HG02588 (cell line): Measurements from ENCODE around the gene LIMCH1.

Experiments used
- ATAC-seq: cut with Tn5 transposase; IDR thresholded peaks from one replicate; pipeline ENCODE4 v1.9.1; 2021; ENCODE audit warnings: mild to moderate bottlenecking, moderate library complexity; ENCODE audit not compliant: unreplicated experiment

The LIMCH1 gene

GRCh38 chr4:41559940-41560516, 22.1 kb downstream of the LIMCH1 start:
- no peak for ATAC-seq

GRCh38 chr4:41561244-41561643, 23.3 kb downstream of the LIMCH1 start:
- no peak for ATAC-seq

- no peak for ATAC-seq
These were observed 29.2 kb downstream of the LIMCH1 start for GRCh38 chr4:41567186-41567585.

GRCh38 chr4:41568363-41568762, 30.4 kb downstream of the LIMCH1 start:
- ATAC-seq: no peak

GRCh38 chr4:41569961-41570360, 32.0 kb downstream of the LIMCH1 start:
- no peak for ATAC-seq

GRCh38 chr4:41571422-41571821, 33.5 kb downstream of the LIMCH1 start:
- ATAC-seq: no peak

- ATAC-seq: no peak
These were observed 34.6 kb downstream of the LIMCH1 start for GRCh38 chr4:41572516-41572915.

GRCh38 chr4:41572956-41573355, 35.0 kb downstream of the LIMCH1 start:
- ATAC-seq: no peak

- no peak for ATAC-seq
These were observed 35.6 kb downstream of the LIMCH1 start for GRCh38 chr4:41573502-41574001.

GRCh38 chr4:41575207-41575606, 37.2 kb downstream of the LIMCH1 start:
- ATAC-seq: no peak

- no peak for ATAC-seq
These were observed 37.7 kb downstream of the LIMCH1 start for GRCh38 chr4:41575665-41576064.

GRCh38 chr4:41579043-41579442, 41.1 kb downstream of the LIMCH1 start:
- no peak for ATAC-seq

- ATAC-seq: no peak
These were observed 41.6 kb downstream of the LIMCH1 start for GRCh38 chr4:41579526-41579925.

GRCh38 chr4:41580007-41580406, 42.0 kb downstream of the LIMCH1 start:
- ATAC-seq: no peak

- no peak for ATAC-seq
These were observed 48.8 kb downstream of the LIMCH1 start for GRCh38 chr4:41586675-41587225.

GRCh38 chr4:41587286-41587685, 49.3 kb downstream of the LIMCH1 start:
- ATAC-seq: no peak

- no peak for ATAC-seq
These were observed 52.6 kb downstream of the LIMCH1 start for GRCh38 chr4:41590591-41590990.

GRCh38 chr4:41594432-41594831, 56.5 kb downstream of the LIMCH1 start:
- no peak for ATAC-seq

GRCh38 chr4:41597494-41597893, 59.5 kb downstream of the LIMCH1 start:
- ATAC-seq: no peak

GRCh38 chr4:41598580-41598979, 60.6 kb downstream of the LIMCH1 start:
- ATAC-seq: no peak

GRCh38 chr4:41599192-41599786, 61.3 kb downstream of the LIMCH1 start:
- ATAC-seq: no peak

- ATAC-seq: no peak
These were observed 62.4 kb downstream of the LIMCH1 start for GRCh38 chr4:41600243-41600912.
